CD8-positive, alpha-beta memory T cell (primary cell): ENCODE data around the gene PEA15. TPM values are rescaled to one million over a fixed set of nuclear protein-coding genes. Genes with fewer than 3 reads are reported as not detected.
A peak's percentile ranks its signal among the peaks of the same experiment; 100 is the strongest.

ENCODE experiments used
- CTCF ChIA-PET: fragments of 350-600 bp; sonication (Branson Sonifier 250); formaldehyde crosslinking; loops from one replicate; lab custom pipeline; 2021; ENCODE audit warnings: antibody characterized with exemption; lab: Charles Lee
- POLR2A ChIA-PET: fragments of 350-600 bp; sonication (Branson Sonifier 250); formaldehyde crosslinking; loops from one replicate; lab custom pipeline; 2021; ENCODE audit warnings: antibody characterized with exemption; lab: Charles Lee
- DNase-seq, 5 donors: peaks; one replicate each; pipeline versions ENCODE4 v3.0.0 to v3.0.0-alpha.2; 2020 to 2022; ENCODE audit warnings: mixed read lengths in 1 of 5
- H3K27ac ChIP-seq: one replicate; pipeline ENCODE4 v1.7.0; 2013; ENCODE audit warnings: low read depth, mild to moderate bottlenecking, low read length, moderate library complexity
- H3K27me3 ChIP-seq: 2 replicates; pipeline ENCODE4 v1.7.0; 2013; ENCODE audit warnings: low read length, mild to moderate bottlenecking; ENCODE audit not compliant: insufficient read depth, poor library complexity, severe bottlenecking
- H3K36me3 ChIP-seq: 2 replicates; pipeline ENCODE4 v1.7.0; 2013; ENCODE audit warnings: mild to moderate bottlenecking, low read length, moderate library complexity; ENCODE audit not compliant: insufficient read depth
- H3K4me1 ChIP-seq: 2 replicates; pipeline ENCODE4 v1.7.0; 2013; ENCODE audit warnings: mild to moderate bottlenecking, low read length, moderate library complexity; ENCODE audit not compliant: insufficient read depth
- H3K4me3 ChIP-seq: 2 replicates; pipeline ENCODE4 v1.7.0; 2013; ENCODE audit warnings: mild to moderate bottlenecking, low read length
- H3K9me3 ChIP-seq: 2 replicates; pipeline ENCODE4 v1.7.0; 2013; ENCODE audit warnings: mild to moderate bottlenecking, low read length
- H3K27ac Mint-ChIP-seq, 8 donors: one replicate each; pipeline ENCODE4 v1.8.0; 2020 to 2021; ENCODE audit warnings: mixed read lengths in 8 of 8, mild to moderate bottlenecking in 6 of 8, inconsistent platforms in 3 of 8, moderate library complexity in 3 of 8
- H3K27me3 Mint-ChIP-seq, 2 donors: one replicate each; pipeline ENCODE4 v1.8.0; 2020 to 2021; ENCODE audit warnings: mixed read lengths in 2 of 2, mild to moderate bottlenecking in 1 of 2, moderate library complexity in 1 of 2
- H3K36me3 Mint-ChIP-seq, 3 donors: one replicate each; pipeline ENCODE4 v1.8.0; 2020 to 2021; ENCODE audit warnings: mixed read lengths in 3 of 3, inconsistent platforms in 1 of 3, mild to moderate bottlenecking in 1 of 3
- H3K4me1 Mint-ChIP-seq, 3 donors: one replicate each; pipeline ENCODE4 v1.8.0; 2020 to 2021; ENCODE audit warnings: mixed read lengths in 3 of 3, inconsistent platforms in 1 of 3, mild to moderate bottlenecking in 1 of 3
- H3K4me3 Mint-ChIP-seq, 7 donors: one replicate each; pipeline ENCODE4 v1.8.0; 2020 to 2021; ENCODE audit warnings: mixed read lengths in 7 of 7, mild to moderate bottlenecking in 6 of 7, moderate library complexity in 4 of 7, inconsistent platforms in 2 of 7
- H3K9me3 Mint-ChIP-seq, 5 donors: one replicate each; pipeline ENCODE4 v1.8.0; 2020 to 2022; ENCODE audit warnings: mixed read lengths in 5 of 5, mild to moderate bottlenecking in 3 of 5, moderate library complexity in 2 of 5, inconsistent platforms in 1 of 5
- polyA plus RNA-seq: library from polyadenylated mRNA; unstranded; fragments of 300-500 nt; fragmentation: Illumina TruSeq; gene quantifications from one replicate; pipeline ENCODE4 v1.2.3, GENCODE V29; 2021
- total RNA-seq, 2 experiments: library from RNA; stranded (reverse); gene quantifications; one replicate each; pipeline ENCODE4 v1.2.3, GENCODE V29; 2021

Gene PEA15
- total and polyA plus RNA-seq, 3 experiments from 2014 or later = 9.1 to 81.4 (median 77.4) TPM

GRCh38 chr1:160206421-160207117 lies 1.4 kb downstream of the PEA15 start:
- ChIA-PET POLR2A (no interaction called here), CTCF (interaction anchor here (0.6 to 2.7 kb wide), 4 partner anchors 9 to 147 kb away, joined by 3 to 12 read pairs (median 3); no protein-coding TSS in a partner anchor)
- Histone ChIP-seq H3K4me1 (peaks cover 13% of the 10 kb centered on the region), H3K27me3 (no peaks in the 10 kb centered on the region), H3K9me3 (no peaks in the 10 kb centered on the region), H3K36me3 (no peaks in the 10 kb centered on the region), H3K27ac (peak overlapping the region; percentile 69), H3K4me3 (no peak overlapping the region)
- Mint-ChIP-seq H3K36me3 (peaks cover 0 to 16% (median 0%) of the 10 kb centered on the region in 3 donors), H3K4me3 (peak overlapping the region; percentile 82 to 95 (median 88)), H3K9me3 (no peaks in the 10 kb centered on the region), H3K27ac (peak overlapping the region; percentile 88 to 98 (median 92)), H3K4me1 (peaks cover 42 to 54% (median 49%) of the 10 kb centered on the region in 3 donors), H3K27me3 (no peaks in the 10 kb centered on the region)
- DNase-seq = no peak

GRCh38 chr1:160207118-160207650 lies 2.0 kb downstream of the PEA15 start:
- Mint-ChIP-seq H3K27ac (peak overlapping the region; percentile 88 to 98 (median 92)), H3K4me1 (peaks cover 42 to 54% (median 49%) of the 10 kb centered on the region in 3 donors), H3K36me3 (peaks cover 0 to 22% (median 0%) of the 10 kb centered on the region in 3 donors), H3K9me3 (no peaks in the 10 kb centered on the region), H3K27me3 (no peaks in the 10 kb centered on the region), H3K4me3 (peak overlapping the region in 6 of 7 donors; percentile 25 to 93 (median 84))
- H3K4me3 ChIP-seq = no peak overlapping the region
- H3K9me3 ChIP-seq = no peaks in the 10 kb centered on the region
- no peaks in the 10 kb centered on the region for H3K27me3 ChIP-seq
- ChIA-PET POLR2A (interaction anchor here (0.9 kb wide), 1 partner anchor 105 kb away, joined by 3 read pairs; no protein-coding TSS in a partner anchor), CTCF (interaction anchor here (0.9 to 1.2 kb wide), 2 partner anchors 8 to 84 kb away, joined by 3 to 6 read pairs; no protein-coding TSS in a partner anchor)
- H3K4me1 ChIP-seq = peaks cover 13% of the 10 kb centered on the region
- peaks cover 3% of the 10 kb centered on the region for H3K36me3 ChIP-seq
- H3K27ac ChIP-seq = no peak overlapping the region
- DNase-seq = no peak

DNA sequence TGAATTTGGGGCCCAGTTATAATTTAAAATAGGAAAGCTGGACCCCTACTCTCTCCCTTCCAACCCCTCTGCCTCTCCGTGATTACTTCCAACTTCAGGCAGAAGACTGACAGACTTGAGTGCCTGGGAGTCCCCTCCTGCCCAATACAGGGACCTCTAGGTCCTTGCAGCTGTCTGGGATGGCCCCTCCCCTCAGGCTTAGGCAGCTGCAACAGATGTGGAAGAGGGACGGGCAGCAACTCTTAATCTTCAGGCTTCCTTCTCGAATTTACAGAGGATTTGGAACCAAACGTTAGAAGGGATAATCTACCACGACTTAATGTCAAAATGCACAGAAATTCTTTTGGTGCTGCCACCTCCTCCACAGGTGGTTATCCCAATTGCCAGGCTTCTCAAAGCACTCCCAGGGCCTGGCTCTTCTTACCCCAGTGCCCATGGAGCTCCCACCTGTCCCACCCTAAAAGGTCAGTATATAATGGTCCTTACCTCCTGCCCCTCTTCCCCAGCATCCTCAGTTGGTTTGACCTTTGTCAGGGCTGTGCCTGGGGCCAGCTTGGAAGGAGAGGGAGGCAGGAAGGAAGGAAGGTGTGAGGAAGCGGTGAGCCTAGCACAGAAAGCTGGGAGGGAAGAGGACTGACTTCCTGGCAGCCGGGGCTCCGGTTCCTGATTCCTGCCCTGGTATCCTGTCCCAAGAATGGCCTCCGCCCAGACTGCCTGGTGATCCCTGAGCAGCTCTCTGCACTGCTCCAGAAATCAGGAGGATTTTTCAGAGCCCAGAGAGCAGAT lies 2.8 kb downstream of the PEA15 start:
- Histone ChIP-seq H3K4me1 (peaks cover 13% of the 10 kb centered on the region), H3K27ac (no peak overlapping the region), H3K27me3 (no peaks in the 10 kb centered on the region), H3K4me3 (no peak overlapping the region), H3K9me3 (no peaks in the 10 kb centered on the region), H3K36me3 (peaks cover 10% of the 10 kb centered on the region)
- POLR2A ChIA-PET = interaction anchor here (0.9 to 1.1 kb wide), 2 partner anchors 55 to 106 kb away, joined by 3 read pairs; partner anchors contain the start of gene DCAF8
- H3K9me3 Mint-ChIP-seq = no peaks in the 10 kb centered on the region
- no peaks in the 10 kb centered on the region for H3K27me3 Mint-ChIP-seq
- peak overlapping the region in 2 of 7 donors; percentile 35 to 86 for H3K4me3 Mint-ChIP-seq
- peak overlapping the region in 7 of 8 donors; percentile 72 to 98 (median 91) for H3K27ac Mint-ChIP-seq
- CTCF ChIA-PET = interaction anchor here (0.8 to 1.5 kb wide), 4 partner anchors 9 to 161 kb away, joined by 3 to 6 read pairs (median 4); no protein-coding TSS in a partner anchor
- peaks cover 0 to 30% (median 3%) of the 10 kb centered on the region in 3 donors for H3K36me3 Mint-ChIP-seq
- DNase-seq = no peak
- H3K4me1 Mint-ChIP-seq = peaks cover 42 to 54% (median 49%) of the 10 kb centered on the region in 3 donors

- Mint-ChIP-seq H3K9me3 (no peaks in the 10 kb centered on the region), H3K4me1 (peaks cover 42 to 54% (median 49%) of the 10 kb centered on the region in 3 donors), H3K4me3 (peak overlapping the region in 1 of 7 donors; percentile 1), H3K27ac (peak overlapping the region; percentile 2 to 92 (median 70)), H3K27me3 (no peaks in the 10 kb centered on the region), H3K36me3 (peaks cover 0 to 38% (median 5%) of the 10 kb centered on the region in 3 donors)
- peaks cover 13% of the 10 kb centered on the region for H3K4me1 ChIP-seq
- H3K4me3 ChIP-seq = no peak overlapping the region
- H3K27ac ChIP-seq = no peak overlapping the region
- no peaks in the 10 kb centered on the region for H3K27me3 ChIP-seq
- H3K36me3 ChIP-seq = peaks cover 15% of the 10 kb centered on the region
- no peaks in the 10 kb centered on the region for H3K9me3 ChIP-seq
- no peak for DNase-seq
- ChIA-PET CTCF (interaction anchor here (0.8 to 1.5 kb wide), 4 partner anchors 10 to 162 kb away, joined by 3 to 6 read pairs (median 4); no protein-coding TSS in a partner anchor), POLR2A (interaction anchor here (1.1 kb wide), 1 partner anchor 54 kb away, joined by 3 read pairs; the partner anchor contains the start of gene DCAF8)
These were observed 3.6 kb downstream of the PEA15 start for GRCh38 chr1:160208557-160209320.

- peaks cover 0 to 45% (median 7%) of the 10 kb centered on the region in 3 donors for H3K36me3 Mint-ChIP-seq
- no peak overlapping the region for H3K4me3 ChIP-seq
- H3K36me3 ChIP-seq = peaks cover 15% of the 10 kb centered on the region
- H3K27me3 ChIP-seq = no peaks in the 10 kb centered on the region
- H3K27ac Mint-ChIP-seq = peak overlapping the region in 7 of 8 donors; percentile 2 to 92 (median 79)
- no peak for DNase-seq
- H3K9me3 Mint-ChIP-seq = no peaks in the 10 kb centered on the region
- peaks cover 35 to 47% (median 42%) of the 10 kb centered on the region in 3 donors for H3K4me1 Mint-ChIP-seq
- H3K4me3 Mint-ChIP-seq = peak overlapping the region in 2 of 7 donors; percentile 1 to 42
- peaks cover 11% of the 10 kb centered on the region for H3K4me1 ChIP-seq
- CTCF ChIA-PET = interaction anchor here (1.5 kb wide), 1 partner anchor 16 kb away, joined by 4 read pairs; no protein-coding TSS in a partner anchor
- H3K27ac ChIP-seq = no peak overlapping the region
- H3K27me3 Mint-ChIP-seq = no peaks in the 10 kb centered on the region
- no peaks in the 10 kb centered on the region for H3K9me3 ChIP-seq
- POLR2A ChIA-PET = interaction anchor here (1.1 kb wide), 1 partner anchor 53 kb away, joined by 3 read pairs; the partner anchor contains the start of gene DCAF8
These were observed 4.3 kb downstream of the PEA15 start for GRCh38 chr1:160209321-160210046.

GRCh38 chr1:160210561-160210960 lies 5.4 kb downstream of the PEA15 start:
- no peaks in the 10 kb centered on the region for H3K9me3 Mint-ChIP-seq
- H3K4me1 Mint-ChIP-seq = peaks cover 31 to 42% (median 36%) of the 10 kb centered on the region in 3 donors
- Histone ChIP-seq H3K27me3 (no peaks in the 10 kb centered on the region), H3K4me1 (peaks cover 6% of the 10 kb centered on the region), H3K9me3 (no peaks in the 10 kb centered on the region), H3K36me3 (peaks cover 23% of the 10 kb centered on the region), H3K27ac (no peak overlapping the region), H3K4me3 (no peak overlapping the region)
- H3K4me3 Mint-ChIP-seq = no peak overlapping the region
- no peaks in the 10 kb centered on the region for H3K27me3 Mint-ChIP-seq
- DNase-seq = no peak
- H3K27ac Mint-ChIP-seq = peak overlapping the region in 5 of 8 donors; percentile 9 to 76 (median 11)
- POLR2A ChIA-PET = no interaction called here
- peaks cover 0 to 55% (median 9%) of the 10 kb centered on the region in 3 donors for H3K36me3 Mint-ChIP-seq
- CTCF ChIA-PET = no interaction called here
